Measurements from ENCODE around the gene SASS6.

Gene SASS6

DNA sequence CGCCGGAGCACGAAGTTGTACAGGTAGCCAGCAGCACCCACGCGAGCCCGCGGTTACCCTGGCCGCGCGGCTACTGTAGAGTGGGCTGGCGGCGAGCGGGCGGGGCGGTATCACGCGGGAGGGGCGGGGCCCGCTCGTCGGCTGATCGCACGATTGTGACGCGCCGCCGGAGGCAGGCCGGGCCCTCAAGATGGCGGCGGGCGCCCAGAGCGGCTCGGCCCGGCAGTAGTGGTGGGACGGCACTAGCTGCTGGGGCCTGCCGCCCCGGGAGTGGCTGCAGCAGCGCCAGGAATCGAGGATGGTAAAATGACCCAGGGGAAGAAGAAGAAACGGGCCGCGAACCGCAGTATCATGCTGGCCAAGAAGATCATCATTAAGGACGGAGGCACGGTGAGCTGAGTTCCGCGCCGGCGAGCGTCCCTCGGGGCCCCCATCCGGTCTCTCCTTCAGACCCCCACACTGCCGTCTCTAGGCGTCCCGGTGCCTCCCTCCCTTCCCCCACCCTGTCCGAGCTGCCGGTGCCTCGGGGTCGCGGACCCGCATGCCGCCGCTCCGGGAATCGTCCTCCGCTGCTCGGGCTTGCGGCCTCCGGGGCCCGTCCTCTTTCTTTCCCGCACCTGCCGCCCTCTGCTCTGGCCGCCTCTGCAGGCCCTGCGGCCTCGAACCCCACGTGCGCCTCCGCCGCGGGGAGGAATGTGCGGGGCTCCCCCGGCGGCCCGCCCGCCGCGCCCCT lies 94.6 kb downstream of the SASS6 start (continued):
- no peak for TF ChIP-seq ZNF560 (tag by site-specific recombination; IDR thresholded peaks at IDR 0.05; ENCODE audit: borderline replicate concordance)
- TF ChIP-seq ZNF571 (tag by site-specific recombination; IDR thresholded peaks at IDR 0.05): no peak
- TF ChIP-seq, protein P1, sequence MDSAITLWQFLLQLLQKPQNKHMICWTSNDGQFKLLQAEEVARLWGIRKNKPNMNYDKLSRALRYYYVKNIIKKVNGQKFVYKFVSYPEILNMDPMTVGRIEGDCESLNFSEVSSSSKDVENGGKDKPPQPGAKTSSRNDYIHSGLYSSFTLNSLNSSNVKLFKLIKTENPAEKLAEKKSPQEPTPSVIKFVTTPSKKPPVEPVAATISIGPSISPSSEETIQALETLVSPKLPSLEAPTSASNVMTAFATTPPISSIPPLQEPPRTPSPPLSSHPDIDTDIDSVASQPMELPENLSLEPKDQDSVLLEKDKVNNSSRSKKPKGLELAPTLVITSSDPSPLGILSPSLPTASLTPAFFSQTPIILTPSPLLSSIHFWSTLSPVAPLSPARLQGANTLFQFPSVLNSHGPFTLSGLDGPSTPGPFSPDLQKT (IDR thresholded peaks at IDR 0.05; ENCODE audit: borderline replicate concordance, low read depth, low read length): no peak
- TF ChIP-seq ZNF501 (tag by site-specific recombination; IDR thresholded peaks at IDR 0.05): peak; percentile 93
- TF ChIP-seq ZNF112 (tag by site-specific recombination; IDR thresholded peaks at IDR 0.05): no peak
- TF ChIP-seq ZBTB21 (tag by site-specific recombination; IDR thresholded peaks at IDR 0.05): peak; percentile 21; the same call in 1 of the 2 replicates
- TF ChIP-seq KLF10 (tag by site-specific recombination; IDR thresholded peaks at IDR 0.05): peak; percentile 78
- TF ChIP-seq REPIN1 (tag by site-specific recombination; IDR thresholded peaks at IDR 0.05; ENCODE audit: low read depth): 0 out of 2 replicates have a peak, but pooled peaks have one; percentile 24
- TF ChIP-seq ZNF26 (tag by site-specific recombination; IDR thresholded peaks at IDR 0.05): no peak
- TF ChIP-seq ZFP69B (tag by site-specific recombination; IDR thresholded peaks at IDR 0.05): peak; percentile 55; the same call in 1 of the 2 replicates
- TF ChIP-seq ZNF561 (tag by site-specific recombination; IDR thresholded peaks at IDR 0.05; ENCODE audit: borderline replicate concordance): no peak; the same call in 1 of the 2 replicates
- TF ChIP-seq ZNF146 (tag by site-specific recombination; IDR thresholded peaks at IDR 0.05): 0 out of 2 replicates have a peak, but pooled peaks have one; percentile 34
- peak; percentile 70; the same call in 1 of the 2 replicates for TF ChIP-seq ZNF324 (tag by site-specific recombination; IDR thresholded peaks at IDR 0.05)
- TF ChIP-seq GLIS2 (tag by site-specific recombination; IDR thresholded peaks at IDR 0.05): peak; percentile 94
- no peak for TF ChIP-seq ZNF239 (tag by site-specific recombination; IDR thresholded peaks at IDR 0.05)
- no peak for TF ChIP-seq ZNF747 (tag by site-specific recombination; IDR thresholded peaks at IDR 0.05)
- TF ChIP-seq ZNF138 (tag by site-specific recombination; IDR thresholded peaks at IDR 0.05; ENCODE audit: borderline replicate concordance): no peak
- TF ChIP-seq AEBP2 (tag by site-specific recombination; IDR thresholded peaks at IDR 0.05; ENCODE audit: borderline replicate concordance): no peak
- TF ChIP-seq OSR2 (tag by site-specific recombination; IDR thresholded peaks at IDR 0.05): peak; percentile 89
- no peak for TF ChIP-seq GLI4 (tag by site-specific recombination; IDR thresholded peaks at IDR 0.05)
- TF ChIP-seq SP3 (tag by site-specific recombination; IDR thresholded peaks at IDR 0.05): peak; percentile 82
- TF ChIP-seq, protein P2, sequence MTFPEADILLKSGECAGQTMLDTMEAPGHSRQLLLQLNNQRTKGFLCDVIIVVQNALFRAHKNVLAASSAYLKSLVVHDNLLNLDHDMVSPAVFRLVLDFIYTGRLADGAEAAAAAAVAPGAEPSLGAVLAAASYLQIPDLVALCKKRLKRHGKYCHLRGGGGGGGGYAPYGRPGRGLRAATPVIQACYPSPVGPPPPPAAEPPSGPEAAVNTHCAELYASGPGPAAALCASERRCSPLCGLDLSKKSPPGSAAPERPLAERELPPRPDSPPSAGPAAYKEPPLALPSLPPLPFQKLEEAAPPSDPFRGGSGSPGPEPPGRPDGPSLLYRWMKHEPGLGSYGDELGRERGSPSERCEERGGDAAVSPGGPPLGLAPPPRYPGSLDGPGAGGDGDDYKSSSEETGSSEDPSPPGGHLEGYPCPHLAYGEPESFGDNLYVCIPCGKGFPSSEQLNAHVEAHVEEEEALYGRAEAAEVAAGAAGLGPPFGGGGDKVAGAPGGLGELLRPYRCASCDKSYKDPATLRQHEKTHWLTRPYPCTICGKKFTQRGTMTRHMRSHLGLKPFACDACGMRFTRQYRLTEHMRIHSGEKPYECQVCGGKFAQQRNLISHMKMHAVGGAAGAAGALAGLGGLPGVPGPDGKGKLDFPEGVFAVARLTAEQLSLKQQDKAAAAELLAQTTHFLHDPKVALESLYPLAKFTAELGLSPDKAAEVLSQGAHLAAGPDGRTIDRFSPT (tag by site-specific recombination; IDR thresholded peaks at IDR 0.05): peak; percentile 69; the same call in 1 of the 2 replicates
- TF ChIP-seq ZNF664 (tag by site-specific recombination; IDR thresholded peaks at IDR 0.05): no peak
- no peak; the same call in 1 of the 2 replicates for TF ChIP-seq ZNF639 (tag by site-specific recombination; IDR thresholded peaks at IDR 0.05)
- TF ChIP-seq ZBTB48 (tag by site-specific recombination; IDR thresholded peaks at IDR 0.05): peak; percentile 39; the same call in 1 of the 2 replicates
- TF ChIP-seq ZNF169 (tag by site-specific recombination; IDR thresholded peaks at IDR 0.05): no peak
- TF ChIP-seq SALL2 (tag by site-specific recombination; IDR thresholded peaks at IDR 0.05; ENCODE audit: borderline replicate concordance): no peak
- TF ChIP-seq ZNF768 (tag by site-specific recombination; IDR thresholded peaks at IDR 0.05): no peak
- no peak; the same call in none of the 2 replicates for TF ChIP-seq ZNF629 (tag by site-specific recombination; IDR thresholded peaks at IDR 0.05)
- TF ChIP-seq ZNF830 (tag by site-specific recombination; IDR thresholded peaks at IDR 0.05; ENCODE audit: low read depth): no peak
- TF ChIP-seq ZNF658 (tag by site-specific recombination; IDR thresholded peaks at IDR 0.05): no peak
- peak; percentile 60 for TF ChIP-seq ZBTB17 (tag by site-specific recombination; IDR thresholded peaks at IDR 0.05)
- peak; percentile 92 for TF ChIP-seq YY1 (tag by site-specific recombination; IDR thresholded peaks at IDR 0.05)
- no peak for TF ChIP-seq ZNF701 (tag by site-specific recombination; IDR thresholded peaks at IDR 0.05)

Data from HEK293 (cell line).